T47D (cell line): ENCODE measurements around the gene CAPZA2.
"Not testable (repeated sequence)": the region's sequence is repeated elsewhere in the genome, so short reads cannot be mapped to it uniquely, and the experiment has no call there.

ENCODE experiments used
- DNase-seq, 2 experiments: peaks; one replicate each; pipeline versions ENCODE4 v3.0.0 to v3.0.0-alpha.2; 2011 to 2012; ENCODE audit warnings: low read depth in 1 of 2, low spot score in 1 of 2
- JUND ChIP-seq: IDR thresholded peaks from 2 replicates; pipeline ENCODE4 v1.6.1; 2012; ENCODE audit warnings: low read depth
- in situ Hi-C: cut with HindIII; loops from 2 replicates; pipeline ENCODE4 v1.10.0; 2016; ENCODE audit warnings: low sequenced_read_pairs, low pct_unique_long_range_greater_than_20kb

Gene CAPZA2

DNA sequence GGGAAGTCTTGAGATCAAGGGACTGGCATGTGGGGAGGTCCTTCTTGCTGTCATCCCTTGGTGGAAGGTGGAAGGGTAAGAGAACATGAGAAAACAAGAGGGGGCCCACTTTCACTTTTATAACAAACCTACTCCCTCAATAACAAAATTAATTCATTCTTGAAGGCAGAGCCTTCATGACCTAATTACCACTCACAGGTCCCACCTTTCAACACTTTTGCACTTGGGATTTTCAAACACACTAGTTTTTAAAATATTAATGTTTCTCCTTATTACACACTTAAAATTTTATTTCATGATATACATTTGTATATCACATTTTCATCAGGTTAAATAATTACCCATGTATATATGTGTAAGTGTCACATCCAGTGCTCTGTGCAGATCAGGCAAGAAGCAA lies 93.0 kb downstream of the CAPZA2 start:
- no peak for DNase-seq
- no peak for TF ChIP-seq JUND
- in situ Hi-C loops: no loop called here

DNA sequence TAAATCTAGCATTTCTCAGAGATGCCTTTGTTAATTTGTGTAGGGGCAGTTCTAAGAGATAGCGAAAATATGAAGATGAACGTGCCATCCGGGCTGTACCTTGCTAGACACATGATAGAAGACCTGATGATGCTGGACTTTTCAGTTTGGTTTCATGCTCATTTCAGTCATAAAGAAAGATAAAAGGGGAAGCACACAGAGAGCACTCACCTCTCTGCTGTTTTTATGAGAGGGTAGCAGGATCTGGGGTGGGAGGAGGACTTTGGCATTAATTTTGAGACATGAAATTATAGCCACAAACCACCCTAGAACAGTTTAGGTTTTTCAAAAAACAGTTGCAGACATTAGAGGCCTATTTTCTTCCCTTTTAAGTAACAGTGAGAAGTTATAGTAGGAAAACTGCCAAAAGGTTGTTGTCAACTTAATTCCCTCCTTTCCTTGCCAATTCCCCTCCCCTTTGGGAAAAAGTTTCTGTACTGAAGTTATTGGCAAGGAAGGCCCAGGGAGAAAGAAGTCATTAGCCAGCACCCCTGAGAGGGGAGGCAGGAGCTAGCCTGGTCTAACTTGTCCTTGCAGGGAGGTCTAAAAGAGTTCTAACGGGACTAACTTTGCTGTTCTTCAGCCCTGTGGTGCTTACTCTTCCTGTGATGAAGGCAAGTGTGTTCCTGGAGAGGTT lies 93.6 kb downstream of the CAPZA2 start:
- in situ Hi-C loops: no loop called here
- TF ChIP-seq JUND: no peak
- DNase-seq: no peak

DNA sequence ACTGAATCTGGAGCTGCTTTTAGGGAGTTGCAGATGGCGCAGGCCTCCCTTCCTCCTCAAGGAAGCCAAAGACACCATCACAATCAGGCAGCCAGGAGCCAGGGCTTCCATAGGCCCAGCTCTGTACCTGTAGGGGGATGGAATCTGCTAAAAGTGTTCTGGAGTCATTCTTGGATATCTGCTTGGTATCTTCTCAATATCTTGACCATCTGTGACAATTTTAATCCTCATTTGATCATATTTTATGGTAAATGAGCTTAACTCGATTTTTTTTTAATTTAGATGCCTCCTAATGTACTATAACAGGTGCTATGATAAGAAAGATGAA lies 94.1 kb downstream of the CAPZA2 start:
- no peak for TF ChIP-seq JUND
- DNase-seq: no peak
- in situ Hi-C loops: no loop called here

DNA sequence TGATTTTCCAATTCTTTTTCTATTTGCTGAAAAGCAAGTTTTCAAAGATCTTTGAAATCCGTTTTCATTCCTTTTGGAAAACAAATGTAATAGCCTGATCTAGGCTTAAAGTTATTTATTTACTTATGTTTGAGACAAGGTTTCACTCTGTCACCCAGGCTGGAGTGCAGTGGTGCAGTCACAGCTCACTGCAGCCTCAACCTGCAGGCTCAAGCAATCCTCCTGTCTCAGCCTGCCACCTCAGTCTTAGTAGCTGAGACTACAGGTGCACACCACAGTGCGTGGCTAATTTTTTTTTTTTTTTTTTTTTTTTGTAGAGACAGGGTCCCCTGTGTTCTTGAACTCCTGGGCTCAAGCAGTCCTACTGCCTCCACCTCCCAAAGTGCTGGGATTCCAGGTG lies 95.5 kb downstream of the CAPZA2 start:
- no peak for DNase-seq
- TF ChIP-seq JUND: no peak
- in situ Hi-C loops: no loop called here

DNA sequence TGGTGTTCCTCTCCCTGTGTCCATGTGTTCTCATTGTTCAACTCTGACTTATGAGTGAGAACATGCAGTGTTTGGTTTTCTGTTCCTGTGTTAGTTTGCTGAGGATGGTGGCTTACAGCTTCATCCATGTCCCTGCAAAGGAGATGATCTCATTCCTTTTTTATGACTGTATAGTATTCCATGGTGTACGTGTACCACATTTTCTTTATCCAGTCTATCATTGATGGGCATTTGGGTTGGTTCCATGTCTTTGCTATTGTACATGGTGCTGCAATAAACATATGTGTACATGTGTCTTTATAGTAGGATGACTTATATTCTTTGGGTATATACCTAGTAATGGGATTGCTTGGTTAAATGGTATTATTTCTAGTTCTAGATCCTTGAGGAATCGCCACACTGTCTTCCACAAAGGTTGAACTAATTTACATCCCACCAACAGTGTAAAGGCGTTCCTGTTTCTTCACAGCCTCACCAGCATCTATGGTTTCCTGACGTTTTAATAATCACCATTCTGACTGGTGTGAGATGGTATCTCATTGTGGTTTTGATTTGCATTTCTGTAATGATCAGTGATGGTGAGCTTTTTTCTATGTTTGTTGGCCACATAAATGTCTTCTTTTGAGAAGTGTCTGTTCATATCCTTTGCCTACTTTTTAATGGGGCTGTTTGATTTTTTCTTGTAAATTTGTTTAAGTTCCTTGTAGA lies 99.7 kb downstream of the CAPZA2 start:
- DNase-seq, in situ Hi-C loops: not testable (repeated sequence)

DNA sequence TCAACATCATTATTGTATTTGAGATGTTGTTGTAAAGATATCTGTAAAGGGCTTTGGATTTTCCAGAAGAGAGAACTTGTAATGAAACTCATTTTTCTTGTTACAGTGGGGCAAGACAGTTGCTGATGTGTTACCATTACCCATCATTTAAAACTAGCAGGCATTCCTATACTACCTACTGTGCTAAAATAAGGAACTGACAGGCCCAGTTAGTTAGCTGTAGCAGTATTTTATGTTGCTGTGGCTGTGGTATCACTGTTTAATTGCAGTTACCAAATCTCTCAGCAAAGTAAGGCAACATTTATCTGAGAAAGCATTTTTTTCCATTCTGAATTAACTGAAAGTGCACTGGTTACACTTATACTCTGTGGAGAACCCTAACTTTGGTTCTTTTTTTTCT lies 100.8 kb downstream of the CAPZA2 start:
- no peak for DNase-seq
- in situ Hi-C loops: no loop called here
- no peak for TF ChIP-seq JUND

DNA sequence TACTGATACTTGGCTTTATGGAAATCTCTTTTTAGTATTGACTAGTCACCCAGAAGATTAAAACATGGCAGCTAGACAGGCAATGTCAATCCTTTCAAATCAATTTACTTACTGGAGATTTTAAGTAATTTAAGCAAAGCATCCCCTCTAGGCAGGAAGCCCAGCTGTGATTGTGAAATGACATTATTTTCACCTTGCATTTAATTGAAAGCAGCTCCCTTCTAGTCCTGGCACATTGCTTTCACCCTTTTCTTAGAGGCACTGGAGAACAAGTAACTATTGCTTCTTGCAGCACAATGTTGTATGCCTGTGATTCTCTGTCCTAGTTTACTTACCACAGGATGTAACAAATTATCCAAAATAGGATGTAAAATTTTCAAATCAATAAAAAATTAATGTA lies 104.2 kb downstream of the CAPZA2 start:
- TF ChIP-seq JUND: no peak
- in situ Hi-C loops: no loop called here
- DNase-seq: no peak

DNA sequence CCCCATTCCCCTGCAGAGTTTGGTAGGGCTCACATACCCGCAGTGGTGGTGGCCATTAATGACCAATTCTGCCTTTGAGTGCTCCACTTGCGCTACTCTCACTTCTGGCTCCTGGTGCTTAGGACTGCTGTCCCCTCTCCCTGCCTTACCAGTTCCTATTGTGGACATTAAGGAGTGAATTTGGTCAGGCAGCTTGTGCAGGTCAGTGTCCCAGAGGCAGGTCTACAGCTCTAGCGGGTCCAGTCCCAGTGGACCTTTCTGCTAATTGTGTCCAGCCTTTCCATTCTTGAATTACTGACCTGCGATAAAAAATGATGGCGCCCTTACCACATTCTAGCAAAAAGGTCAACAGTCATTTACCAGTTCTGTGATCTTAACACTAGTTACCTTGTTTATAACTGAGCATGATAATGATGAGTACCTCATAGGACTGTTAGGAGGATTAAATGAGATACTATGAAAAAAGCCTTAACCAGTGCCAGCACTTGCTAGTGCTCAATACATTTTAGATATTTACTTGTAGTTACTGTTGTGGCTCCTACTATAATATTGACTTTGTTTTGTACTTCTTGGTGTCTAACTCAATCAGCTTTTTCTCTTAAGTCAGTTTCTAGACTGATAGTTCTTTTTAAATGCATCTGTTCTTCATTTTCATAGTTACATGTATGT lies 105.0 kb downstream of the CAPZA2 start:
- in situ Hi-C loops: no loop called here
- no peak for TF ChIP-seq JUND
- DNase-seq: no peak

DNA sequence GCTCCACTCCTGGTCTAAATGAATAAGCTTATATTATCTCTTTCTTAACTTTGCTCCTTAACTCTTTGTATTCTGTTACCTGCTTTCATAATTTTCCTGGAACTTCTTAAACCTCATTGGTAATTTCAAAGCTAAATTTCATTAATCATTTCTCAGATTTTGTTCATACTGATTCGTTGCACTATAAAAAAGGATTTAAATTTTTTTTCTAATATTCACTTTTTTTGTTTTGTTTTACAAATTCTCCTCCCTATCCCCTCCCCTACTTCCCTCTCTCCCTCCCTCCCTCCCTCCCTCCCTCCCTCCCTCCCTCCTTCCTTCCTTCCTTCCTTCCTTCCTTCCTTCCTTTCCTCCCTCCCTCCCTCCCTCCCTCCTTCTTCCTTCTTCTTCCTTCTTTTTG lies 105.6 kb downstream of the CAPZA2 start:
- no peak for DNase-seq
- in situ Hi-C loops: no loop called here
- TF ChIP-seq JUND: no peak

DNA sequence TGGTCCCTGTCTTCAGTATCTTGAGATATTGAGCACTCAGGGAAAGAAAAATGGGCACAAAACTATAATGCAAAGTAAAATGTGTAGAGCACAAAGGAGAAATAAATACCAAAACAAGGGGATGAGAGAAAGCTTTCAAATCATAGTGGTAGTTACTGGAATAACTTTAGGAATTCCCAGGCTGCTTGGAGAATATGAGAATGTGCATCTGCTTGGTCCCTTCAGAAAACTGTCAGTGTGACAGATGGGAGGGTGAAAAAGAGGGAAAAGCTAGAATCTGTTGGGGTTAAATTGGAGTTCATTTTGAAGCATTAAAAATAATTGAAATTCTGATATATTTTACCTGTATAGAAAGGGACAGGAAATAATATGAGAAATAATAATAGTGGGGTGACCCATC lies 106.2 kb downstream of the CAPZA2 start:
- in situ Hi-C loops: no loop called here

DNA sequence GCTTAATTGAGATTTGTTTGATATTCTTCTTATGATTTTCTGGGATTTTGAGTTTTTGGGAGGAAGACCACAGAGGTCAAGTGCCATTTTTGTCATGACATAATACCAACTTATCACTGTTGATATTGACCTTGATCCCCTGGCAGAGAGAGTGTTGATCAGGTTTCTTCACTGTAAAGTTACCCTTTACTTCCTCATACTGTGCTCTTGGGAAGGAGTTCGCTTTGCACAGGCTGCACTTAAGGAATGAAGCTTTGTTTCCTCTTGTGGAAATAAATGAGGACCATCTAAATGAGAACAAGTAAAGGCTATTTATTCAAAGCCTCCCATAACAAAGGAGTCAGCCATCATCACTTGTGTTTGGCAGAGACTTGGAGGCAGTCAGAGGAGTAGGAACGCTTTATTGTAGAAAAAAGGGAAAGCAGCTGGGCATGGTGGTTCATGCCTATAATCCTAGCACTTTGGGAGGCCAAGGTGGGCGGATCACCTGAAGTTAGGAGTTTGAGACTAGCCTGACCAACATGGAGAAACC lies 107.0 kb downstream of the CAPZA2 start:
- no peak for TF ChIP-seq JUND
- DNase-seq: no peak
- in situ Hi-C loops: no loop called here

More for the DNA sequence above, 106.2 kb downstream of the CAPZA2 start:
- TF ChIP-seq JUND: no peak
- no peak for DNase-seq

DNA sequence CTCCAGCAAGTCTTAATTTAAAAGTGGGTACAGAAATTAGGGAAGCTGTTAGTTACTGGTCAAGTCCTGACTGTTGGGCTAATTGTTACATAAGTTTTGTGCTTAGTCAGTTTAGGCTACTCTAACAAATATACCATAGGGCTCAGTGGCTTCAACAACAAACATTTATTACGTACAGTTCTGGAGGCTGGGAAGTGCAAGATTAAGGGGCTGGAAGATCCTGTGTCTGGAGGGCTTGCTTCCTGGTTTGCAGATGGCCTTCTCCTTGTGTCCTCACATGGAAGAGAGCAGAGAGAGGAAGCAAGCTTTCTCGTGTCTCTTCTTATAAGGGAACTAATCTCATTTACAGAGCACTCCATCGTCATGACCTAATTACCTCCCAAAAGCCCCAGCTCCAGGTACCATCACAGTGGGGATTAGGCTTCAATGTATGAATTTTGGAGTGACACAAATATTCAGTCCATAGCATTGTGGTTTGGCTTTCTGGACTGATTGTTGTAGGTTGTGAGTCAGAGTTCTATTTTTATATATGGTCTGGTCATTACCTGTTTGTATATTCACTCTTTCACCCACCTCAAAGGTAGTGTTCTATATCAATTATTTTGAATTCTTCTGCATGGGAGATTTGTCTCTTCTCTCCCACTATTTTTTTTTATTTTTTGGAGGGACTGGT lies 108.0 kb downstream of the CAPZA2 start:
- DNase-seq: no peak
- in situ Hi-C loops: no loop called here
- TF ChIP-seq JUND: no peak

DNA sequence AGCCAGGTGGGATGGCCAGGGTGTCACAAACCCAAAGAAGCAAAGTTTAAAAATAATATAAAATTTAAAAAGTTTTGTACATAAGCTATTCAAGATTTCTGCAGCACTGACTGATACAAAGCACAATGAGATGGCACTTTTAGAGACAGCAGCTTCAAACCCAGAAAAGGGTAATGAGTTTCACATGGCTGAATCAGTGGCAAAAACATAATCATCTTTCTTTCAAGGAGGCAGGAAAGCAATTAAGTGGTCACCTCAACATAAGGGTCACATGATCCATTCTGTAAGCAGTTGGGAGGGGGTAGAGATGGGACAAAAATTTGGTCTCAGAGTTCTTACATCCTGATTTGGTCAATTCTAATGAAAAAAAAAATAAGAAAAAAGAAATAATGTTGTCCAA lies 108.8 kb downstream of the CAPZA2 start:
- DNase-seq, in situ Hi-C loops: not testable (repeated sequence)
